Activated T-cell treated with anti-CD3 and anti-CD28 coated beads, Interleukin-2, amount 50 U/mL, for 4 hours (primary cell): ENCODE measurements around the gene LY6G5C. TPM values are rescaled to one million over a fixed set of nuclear protein-coding genes. Genes with fewer than 3 reads are reported as not detected.

Source experiments
- total RNA-seq, 3 donors: library from RNA; stranded (reverse); gene quantifications; one replicate each; pipeline ENCODE4 v1.2.1, GENCODE V29; 2021

LY6G5C gene
- total RNA-seq, 3 donors from 2014 or later = 2.3 to 3.8 (median 3.1) TPM

Other genes with a start within 250 kb of the LY6G5C start
- gene MICB, start 182.9 kb downstream of the LY6G5C start, total RNA-seq = 10 to 100 TPM; 11.3 to 14.9 (median 12.5) TPM
- not detected for gene MCCD1, start 152.1 kb downstream of the LY6G5C start, total RNA-seq
- gene DDX39B, start 139.1 kb downstream of the LY6G5C start, total RNA-seq = 100 to 1,000 TPM; 644 to 667 (median 666) TPM
- under 1 TPM; 0.38 to 0.84 (median 0.58) TPM for gene ATP6V1G2, start 134.5 kb downstream of the LY6G5C start, total RNA-seq
- 10 to 100 TPM in 2 of 3 donors, 1 to 10 TPM in 1; 9.3 to 12.8 (median 12.7) TPM for gene NFKBIL1, start 133.5 kb downstream of the LY6G5C start, total RNA-seq
- gene LTA, start 108.8 kb downstream of the LY6G5C start, total RNA-seq = 1,000 to 10,000 TPM; 1,238 to 1,641 (median 1,296) TPM
- 100 to 1,000 TPM; 485 to 701 (median 587) TPM for gene TNF, start 105.5 kb downstream of the LY6G5C start, total RNA-seq
- gene LTB, start 98.6 kb downstream of the LY6G5C start, total RNA-seq = 100 to 1,000 TPM; 161 to 210 (median 186) TPM
- gene LST1, start 94.8 kb downstream of the LY6G5C start, total RNA-seq = 1 to 10 TPM; 4.8 to 7.9 (median 7.0) TPM
- gene NCR3, start 88.1 kb downstream of the LY6G5C start, total RNA-seq = 10 to 100 TPM in 1 of 3 donors, 1 to 10 TPM in 2; 6.0 to 27.3 (median 8.4) TPM
- 10 to 100 TPM; 18.5 to 57.5 (median 36.5) TPM for gene AIF1, start 65.8 kb downstream of the LY6G5C start, total RNA-seq
- 100 to 1,000 TPM; 290 to 309 (median 306) TPM for gene PRRC2A, start 60.4 kb downstream of the LY6G5C start, total RNA-seq
- 100 to 1,000 TPM; 403 to 418 (median 411) TPM for gene BAG6, start 28.4 kb downstream of the LY6G5C start, total RNA-seq
- gene APOM, start 25.2 kb downstream of the LY6G5C start, total RNA-seq = 1 to 10 TPM; 1.8 to 2.8 (median 2.1) TPM
- 10 to 100 TPM; 17.1 to 18.3 (median 18.2) TPM for gene C6orf47, start 20.3 kb downstream of the LY6G5C start, total RNA-seq
- 10 to 100 TPM; 34.9 to 37.8 (median 37.5) TPM for gene GPANK1, start 16.1 kb downstream of the LY6G5C start, total RNA-seq
- gene CSNK2B, start 15.0 kb downstream of the LY6G5C start, total RNA-seq = 100 to 1,000 TPM; 301 to 311 (median 307) TPM
- 10 to 100 TPM; 22.6 to 24.0 (median 22.9) TPM for gene LY6G5B, start 11.1 kb downstream of the LY6G5C start, total RNA-seq
- 10 to 100 TPM; 33.9 to 38.1 (median 35.2) TPM for gene ABHD16A, start 22.3 kb upstream of the LY6G5C start, total RNA-seq
- not detected for gene LY6G6F, start 25.8 kb upstream of the LY6G5C start, total RNA-seq
- gene LY6G6D, start 34.3 kb upstream of the LY6G5C start, total RNA-seq = not detected
- gene LY6G6C, start 40.7 kb upstream of the LY6G5C start, total RNA-seq = not detected
- under 1 TPM in 2 of 3 donors, not detected in 1; 0.33 to 0.55 TPM for gene MPIG6B, start 42.3 kb upstream of the LY6G5C start, total RNA-seq
- 1 to 10 TPM; 3.4 to 3.9 (median 3.5) TPM for gene DDAH2, start 48.2 kb upstream of the LY6G5C start, total RNA-seq
- 100 to 1,000 TPM; 344 to 370 (median 353) TPM for gene CLIC1, start 55.5 kb upstream of the LY6G5C start, total RNA-seq
- 10 to 100 TPM; 30.9 to 35.4 (median 34.3) TPM for gene MSH5, start 58.9 kb upstream of the LY6G5C start, total RNA-seq
- gene SAPCD1, start 81.6 kb upstream of the LY6G5C start, total RNA-seq = 10 to 100 TPM in 2 of 3 donors, 1 to 10 TPM in 1; 9.4 to 12.2 (median 12.1) TPM
- 1 to 10 TPM; 1.4 TPM for gene VWA7, start 96.3 kb upstream of the LY6G5C start, total RNA-seq
- 100 to 1,000 TPM; 231 to 263 (median 234) TPM for gene VARS1, start 114.7 kb upstream of the LY6G5C start, total RNA-seq
- gene LSM2, start 125.9 kb upstream of the LY6G5C start, total RNA-seq = 100 to 1,000 TPM; 163 to 192 (median 184) TPM
- 1 to 10 TPM; 1.6 to 1.8 (median 1.7) TPM for gene HSPA1L, start 134.2 kb upstream of the LY6G5C start, total RNA-seq
- gene HSPA1A, start 134.5 kb upstream of the LY6G5C start, total RNA-seq = 10 to 100 TPM; 33.3 to 38.1 (median 34.2) TPM
- gene HSPA1B, start 146.7 kb upstream of the LY6G5C start, total RNA-seq = 10 to 100 TPM; 76.1 to 97.7 (median 93.0) TPM
- gene NEU1, start 181.8 kb upstream of the LY6G5C start, total RNA-seq = 10 to 100 TPM; 25.6 to 26.7 (median 26.0) TPM
- gene SLC44A4, start 197.9 kb upstream of the LY6G5C start, total RNA-seq = under 1 TPM; 0.13 to 0.60 (median 0.20) TPM
- gene EHMT2, start 216.6 kb upstream of the LY6G5C start, total RNA-seq = 10 to 100 TPM; 52.8 to 70.9 (median 67.8) TPM
- gene ZBTB12, start 221.0 kb upstream of the LY6G5C start, total RNA-seq = 1 to 10 TPM; 3.5 to 6.1 (median 5.4) TPM
- 1 to 10 TPM in 1 of 3 donors, under 1 TPM in 2; 0.56 to 1.0 (median 0.95) TPM for gene C2, start 246.7 kb upstream of the LY6G5C start, total RNA-seq